Right lobe of liver (tissue), 6 donors: ENCODE measurements around the gene TDRD10. TPM values are rescaled to one million over a fixed set of nuclear protein-coding genes. Genes with fewer than 3 reads are reported as not detected.

Source experiments
- ATAC-seq, 4 donors: fragments of 200-7000 bp; cut with Tn5 transposase; one replicate each; pipeline ENCODE4 v1.9.1; 2020; ENCODE audit warnings: mild to moderate bottlenecking in 4 of 4, moderate library complexity in 4 of 4
- DNase-seq, 3 donors: peaks; one replicate each; pipeline ENCODE4 v3.0.0-alpha.2; 2020
- H3K27ac ChIP-seq, 3 donors: fragments of 200-600 bp; one replicate each; pipeline ENCODE4 v1.8.0; 2022
- H3K27me3 ChIP-seq, 2 donors: fragments of 200-600 bp; one replicate each; pipeline ENCODE4 v1.8.0; 2022
- H3K36me3 ChIP-seq, 4 donors: fragments of 200-600 bp; sonication (generic) in 1 of 4; one replicate each; pipeline versions ENCODE4 v1.5.1 to v1.8.0; 2017 to 2022; ENCODE audit warnings: control low read depth in 1 of 4
- H3K4me1 ChIP-seq, 4 donors: fragments of 200-600 bp; sonication (generic) in 1 of 4; one replicate each; pipeline versions ENCODE4 v1.5.1 to v1.8.0; 2017 to 2022; ENCODE audit warnings: control low read depth in 1 of 4
- H3K4me3 ChIP-seq, 3 donors: fragments of 200-600 bp; one replicate each; pipeline ENCODE4 v1.8.0; 2022
- H3K9me3 ChIP-seq, 4 donors: fragments of 200-600 bp; sonication (generic) in 1 of 4; one replicate each; pipeline versions ENCODE4 v1.5.1 to v1.8.0; 2017 to 2022; ENCODE audit warnings: control low read depth in 1 of 4
- CTCF ChIP-seq, 4 donors: fragments of 200-600 bp in 3 of 4; fragments of 450-650 bp in 1 of 4; IDR thresholded peaks; one replicate each; pipeline versions ENCODE4 v1.5.1 to v1.8.0; 2016 to 2022; ENCODE audit warnings: antibody characterized with exemption in 4 of 4, mild to moderate bottlenecking in 2 of 4
- POLR2A ChIP-seq: fragments of 450-650 bp; IDR thresholded peaks from one replicate; pipeline ENCODE4 v1.6.1; 2017; ENCODE audit warnings: antibody characterized with exemption, mild to moderate bottlenecking
- WGBS: methylation state at CpG from one replicate; pipeline ENCODE4 v1.1.6; 2018; ENCODE audit warnings: low coverage, low lambda C conversion rate; ENCODE audit not compliant: insufficient coverage; ENCODE audit errors: missing lambda C conversion rate; 5-methylcytosine and 5-hydroxymethylcytosine counted together
- intact Hi-C, 2 donors: fragments of 100-400 bp; cut with DNase I; formaldehyde crosslinking; loops; one replicate each; pipeline versions ENCODE4 v1.11.2 to v1.14.1; 2022
- total RNA-seq, 6 experiments: library from RNA; depleted of rRNA in 2 of 6; stranded (reverse); fragments of >200 nt in 2 of 6; fragmentation: NEBNext Ultra II Directional in 3 of 6; extraction: Animal tissue kit (Norgen Biotek cat#: 25700) in 3 of 6; gene quantifications; one replicate each; pipeline versions ENCODE4 v1.1.0 to v1.2.4, GENCODE V29; 2016 to 2023
- donor health status: DM: no; HTN: yes; CAD: no.
- donor health status: DM: no; HTN: no; CAD: no.
- donor health status: DM: no; HTN: no; CAD: no.
- donor health status: DM: no; HTN: yes; CAD: no.
- donor health status: DM: no; HTN: yes; CAD: no.

TDRD10 gene
- total RNA-seq, 6 experiments from 2014 or later: 0.92 to 2.2 (median 1.4) TPM

GRCh38 chr1:154550070-154550469 lies 48.1 kb downstream of the TDRD10 start:
- Histone ChIP-seq H3K27ac (no peak overlapping the region), H3K4me1 (peaks cover 0 to 38% (median 14%) of the 10 kb centered on the region in 4 donors)

GRCh38 chr1:154550657-154551056 lies 48.6 kb downstream of the TDRD10 start:
- H3K36me3 ChIP-seq: peaks cover 8 to 69% (median 49%) of the 10 kb centered on the region in 4 donors
- H3K27me3 ChIP-seq: no peaks in the 10 kb centered on the region
- H3K27ac ChIP-seq: no peak overlapping the region
- H3K4me1 ChIP-seq: peaks cover 0 to 38% (median 14%) of the 10 kb centered on the region in 4 donors
- 75% methylated on average over 4 of the region's 6 CpGs for WGBS
- intact Hi-C loops: loop anchor here in 1 of 2 donors (10.0 kb wide), 1 partner anchor 76 kb away; no protein-coding TSS in a partner anchor
- no peak for DNase-seq
- ATAC-seq: no peak
- H3K9me3 ChIP-seq: no peaks in the 10 kb centered on the region
- H3K4me3 ChIP-seq: no peak overlapping the region
- TF ChIP-seq CTCF (IDR thresholded peaks at IDR 0.05) (no peak), POLR2A (no peak)

More at GRCh38 chr1:154550070-154550469, 48.1 kb downstream of the TDRD10 start:
- Histone ChIP-seq H3K36me3 (peaks cover 8 to 63% (median 44%) of the 10 kb centered on the region in 4 donors), H3K4me3 (no peak overlapping the region), H3K9me3 (no peaks in the 10 kb centered on the region), H3K27me3 (no peaks in the 10 kb centered on the region)
- ATAC-seq: no peak
- 72% methylated on average over 5 of the region's 5 CpGs for WGBS
- TF ChIP-seq POLR2A: no peak
- no peak for TF ChIP-seq CTCF (IDR thresholded peaks at IDR 0.05)
- DNase-seq: no peak
- intact Hi-C loops: loop anchor here in 1 of 2 donors (10.0 kb wide), 1 partner anchor 75 kb away; no protein-coding TSS in a partner anchor

- Histone ChIP-seq H3K9me3 (no peaks in the 10 kb centered on the region), H3K27me3 (no peaks in the 10 kb centered on the region), H3K27ac (no peak overlapping the region), H3K36me3 (peaks cover 8 to 70% (median 50%) of the 10 kb centered on the region in 4 donors), H3K4me1 (peaks cover 0 to 38% (median 13%) of the 10 kb centered on the region in 4 donors), H3K4me3 (no peak overlapping the region)
- no peak for ATAC-seq
- intact Hi-C loops: loop anchor here in 1 of 2 donors (10.0 kb wide), 1 partner anchor 77 kb away; no protein-coding TSS in a partner anchor
- WGBS: no CpG with 5 or more reads among the region's 4 CpGs
- TF ChIP-seq CTCF (IDR thresholded peaks at IDR 0.05): no peak
- TF ChIP-seq POLR2A: no peak
- no peak for DNase-seq
Measured at GRCh38 chr1:154551474-154551873, 49.5 kb downstream of the TDRD10 start.

DNA sequence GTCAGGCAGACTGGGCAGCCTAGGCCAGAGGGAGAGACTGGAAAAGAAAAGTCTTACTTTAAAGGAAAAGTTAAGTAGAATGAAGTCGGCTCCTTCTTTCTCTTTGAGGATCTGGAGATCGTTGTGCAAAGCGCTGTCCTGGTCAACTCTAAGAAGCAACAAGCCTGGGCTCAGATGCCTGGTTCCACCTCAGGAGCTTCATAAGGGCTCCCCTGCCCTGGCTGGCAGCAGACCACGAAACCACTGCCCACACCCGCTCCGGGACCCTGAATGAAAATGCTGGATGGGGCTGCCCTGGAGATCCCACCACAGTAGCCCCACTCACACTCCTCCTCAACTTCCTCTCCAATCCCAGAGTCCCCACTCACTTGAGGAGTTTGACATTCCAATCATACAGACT lies 50.0 kb downstream of the TDRD10 start:
- ATAC-seq: no peak
- intact Hi-C loops: loop anchor here in 1 of 2 donors (10.0 kb wide), 1 partner anchor 77 kb away; no protein-coding TSS in a partner anchor
- Histone ChIP-seq H3K36me3 (peaks cover 8 to 70% (median 50%) of the 10 kb centered on the region in 4 donors), H3K4me1 (peaks cover 0 to 35% (median 10%) of the 10 kb centered on the region in 4 donors), H3K27ac (no peak overlapping the region), H3K27me3 (no peaks in the 10 kb centered on the region), H3K4me3 (no peak overlapping the region), H3K9me3 (no peaks in the 10 kb centered on the region)
- WGBS: 90% methylated on average over 2 of the region's 6 CpGs
- no peak for TF ChIP-seq POLR2A
- TF ChIP-seq CTCF (IDR thresholded peaks at IDR 0.05): no peak
- DNase-seq: no peak
